Measurements from ENCODE around the gene PPP1R9B.

DNA sequence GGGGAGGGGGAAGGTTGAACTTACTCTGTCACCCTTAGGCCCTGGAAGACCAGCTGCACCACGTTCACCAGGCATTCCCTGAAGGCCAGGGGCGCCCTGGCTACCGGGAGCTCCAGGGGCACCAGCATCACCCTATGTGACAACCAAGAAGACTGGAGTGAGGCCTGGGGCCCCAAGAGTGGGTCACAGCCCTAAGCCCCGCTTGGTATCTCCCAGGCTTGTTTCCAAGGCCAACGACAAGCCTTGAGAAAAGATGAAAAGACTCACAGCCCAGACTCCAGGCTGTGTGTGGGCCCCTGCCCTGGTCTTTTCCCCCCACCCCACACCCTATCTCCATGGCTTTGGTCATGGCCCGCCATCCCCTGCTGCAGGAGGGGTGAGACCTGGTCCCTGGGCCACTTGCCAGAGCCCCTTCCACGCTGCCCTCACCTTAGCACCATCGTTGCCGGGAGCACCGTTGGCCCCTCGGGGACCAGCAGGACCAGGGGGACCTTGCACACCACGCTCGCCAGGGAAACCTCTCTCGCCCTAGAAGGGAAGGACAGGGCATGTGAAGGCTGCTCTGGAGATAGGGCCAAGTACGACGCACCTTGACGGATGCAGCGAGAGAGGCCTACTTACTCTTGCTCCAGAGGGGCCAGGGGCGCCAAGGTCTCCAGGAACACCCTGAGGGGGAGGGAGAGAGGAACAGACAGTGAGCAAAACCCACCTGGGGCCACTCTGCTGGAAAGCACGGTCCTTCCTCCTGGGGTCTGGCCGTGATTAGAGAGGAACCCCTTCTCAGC lies 41.1 kb upstream of the PPP1R9B start:
- TF ChIP-seq, protein P1, sequence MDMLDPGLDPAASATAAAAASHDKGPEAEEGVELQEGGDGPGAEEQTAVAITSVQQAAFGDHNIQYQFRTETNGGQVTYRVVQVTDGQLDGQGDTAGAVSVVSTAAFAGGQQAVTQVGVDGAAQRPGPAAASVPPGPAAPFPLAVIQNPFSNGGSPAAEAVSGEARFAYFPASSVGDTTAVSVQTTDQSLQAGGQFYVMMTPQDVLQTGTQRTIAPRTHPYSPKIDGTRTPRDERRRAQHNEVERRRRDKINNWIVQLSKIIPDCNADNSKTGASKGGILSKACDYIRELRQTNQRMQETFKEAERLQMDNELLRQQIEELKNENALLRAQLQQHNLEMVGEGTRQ (IDR thresholded peaks at IDR 0.05; ENCODE audit: low read length) = no peak
- TF ChIP-seq POLR2AphosphoS5 (IDR thresholded peaks at IDR 0.05; ENCODE audit: low read depth, low read length) (no peak), TAF1 (IDR thresholded peaks at IDR 0.05; ENCODE audit: low read depth, low read length) (no peak)
- TF ChIP-seq, protein P2, sequence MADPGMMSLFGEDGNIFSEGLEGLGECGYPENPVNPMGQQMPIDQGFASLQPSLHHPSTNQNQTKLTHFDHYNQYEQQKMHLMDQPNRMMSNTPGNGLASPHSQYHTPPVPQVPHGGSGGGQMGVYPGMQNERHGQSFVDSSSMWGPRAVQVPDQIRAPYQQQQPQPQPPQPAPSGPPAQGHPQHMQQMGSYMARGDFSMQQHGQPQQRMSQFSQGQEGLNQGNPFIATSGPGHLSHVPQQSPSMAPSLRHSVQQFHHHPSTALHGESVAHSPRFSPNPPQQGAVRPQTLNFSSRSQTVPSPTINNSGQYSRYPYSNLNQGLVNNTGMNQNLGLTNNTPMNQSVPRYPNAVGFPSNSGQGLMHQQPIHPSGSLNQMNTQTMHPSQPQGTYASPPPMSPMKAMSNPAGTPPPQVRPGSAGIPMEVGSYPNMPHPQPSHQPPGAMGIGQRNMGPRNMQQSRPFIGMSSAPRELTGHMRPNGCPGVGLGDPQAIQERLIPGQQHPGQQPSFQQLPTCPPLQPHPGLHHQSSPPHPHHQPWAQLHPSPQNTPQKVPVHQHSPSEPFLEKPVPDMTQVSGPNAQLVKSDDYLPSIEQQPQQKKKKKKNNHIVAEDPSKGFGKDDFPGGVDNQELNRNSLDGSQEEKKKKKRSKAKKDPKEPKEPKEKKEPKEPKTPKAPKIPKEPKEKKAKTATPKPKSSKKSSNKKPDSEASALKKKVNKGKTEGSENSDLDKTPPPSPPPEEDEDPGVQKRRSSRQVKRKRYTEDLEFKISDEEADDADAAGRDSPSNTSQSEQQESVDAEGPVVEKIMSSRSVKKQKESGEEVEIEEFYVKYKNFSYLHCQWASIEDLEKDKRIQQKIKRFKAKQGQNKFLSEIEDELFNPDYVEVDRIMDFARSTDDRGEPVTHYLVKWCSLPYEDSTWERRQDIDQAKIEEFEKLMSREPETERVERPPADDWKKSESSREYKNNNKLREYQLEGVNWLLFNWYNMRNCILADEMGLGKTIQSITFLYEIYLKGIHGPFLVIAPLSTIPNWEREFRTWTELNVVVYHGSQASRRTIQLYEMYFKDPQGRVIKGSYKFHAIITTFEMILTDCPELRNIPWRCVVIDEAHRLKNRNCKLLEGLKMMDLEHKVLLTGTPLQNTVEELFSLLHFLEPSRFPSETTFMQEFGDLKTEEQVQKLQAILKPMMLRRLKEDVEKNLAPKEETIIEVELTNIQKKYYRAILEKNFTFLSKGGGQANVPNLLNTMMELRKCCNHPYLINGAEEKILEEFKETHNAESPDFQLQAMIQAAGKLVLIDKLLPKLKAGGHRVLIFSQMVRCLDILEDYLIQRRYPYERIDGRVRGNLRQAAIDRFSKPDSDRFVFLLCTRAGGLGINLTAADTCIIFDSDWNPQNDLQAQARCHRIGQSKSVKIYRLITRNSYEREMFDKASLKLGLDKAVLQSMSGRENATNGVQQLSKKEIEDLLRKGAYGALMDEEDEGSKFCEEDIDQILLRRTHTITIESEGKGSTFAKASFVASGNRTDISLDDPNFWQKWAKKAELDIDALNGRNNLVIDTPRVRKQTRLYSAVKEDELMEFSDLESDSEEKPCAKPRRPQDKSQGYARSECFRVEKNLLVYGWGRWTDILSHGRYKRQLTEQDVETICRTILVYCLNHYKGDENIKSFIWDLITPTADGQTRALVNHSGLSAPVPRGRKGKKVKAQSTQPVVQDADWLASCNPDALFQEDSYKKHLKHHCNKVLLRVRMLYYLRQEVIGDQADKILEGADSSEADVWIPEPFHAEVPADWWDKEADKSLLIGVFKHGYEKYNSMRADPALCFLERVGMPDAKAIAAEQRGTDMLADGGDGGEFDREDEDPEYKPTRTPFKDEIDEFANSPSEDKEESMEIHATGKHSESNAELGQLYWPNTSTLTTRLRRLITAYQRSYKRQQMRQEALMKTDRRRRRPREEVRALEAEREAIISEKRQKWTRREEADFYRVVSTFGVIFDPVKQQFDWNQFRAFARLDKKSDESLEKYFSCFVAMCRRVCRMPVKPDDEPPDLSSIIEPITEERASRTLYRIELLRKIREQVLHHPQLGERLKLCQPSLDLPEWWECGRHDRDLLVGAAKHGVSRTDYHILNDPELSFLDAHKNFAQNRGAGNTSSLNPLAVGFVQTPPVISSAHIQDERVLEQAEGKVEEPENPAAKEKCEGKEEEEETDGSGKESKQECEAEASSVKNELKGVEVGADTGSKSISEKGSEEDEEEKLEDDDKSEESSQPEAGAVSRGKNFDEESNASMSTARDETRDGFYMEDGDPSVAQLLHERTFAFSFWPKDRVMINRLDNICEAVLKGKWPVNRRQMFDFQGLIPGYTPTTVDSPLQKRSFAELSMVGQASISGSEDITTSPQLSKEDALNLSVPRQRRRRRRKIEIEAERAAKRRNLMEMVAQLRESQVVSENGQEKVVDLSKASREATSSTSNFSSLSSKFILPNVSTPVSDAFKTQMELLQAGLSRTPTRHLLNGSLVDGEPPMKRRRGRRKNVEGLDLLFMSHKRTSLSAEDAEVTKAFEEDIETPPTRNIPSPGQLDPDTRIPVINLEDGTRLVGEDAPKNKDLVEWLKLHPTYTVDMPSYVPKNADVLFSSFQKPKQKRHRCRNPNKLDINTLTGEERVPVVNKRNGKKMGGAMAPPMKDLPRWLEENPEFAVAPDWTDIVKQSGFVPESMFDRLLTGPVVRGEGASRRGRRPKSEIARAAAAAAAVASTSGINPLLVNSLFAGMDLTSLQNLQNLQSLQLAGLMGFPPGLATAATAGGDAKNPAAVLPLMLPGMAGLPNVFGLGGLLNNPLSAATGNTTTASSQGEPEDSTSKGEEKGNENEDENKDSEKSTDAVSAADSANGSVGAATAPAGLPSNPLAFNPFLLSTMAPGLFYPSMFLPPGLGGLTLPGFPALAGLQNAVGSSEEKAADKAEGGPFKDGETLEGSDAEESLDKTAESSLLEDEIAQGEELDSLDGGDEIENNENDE (IDR thresholded peaks at IDR 0.05; ENCODE audit: insufficient replicate concordance, low read length) = no peak
- TF ChIP-seq, protein P3, sequence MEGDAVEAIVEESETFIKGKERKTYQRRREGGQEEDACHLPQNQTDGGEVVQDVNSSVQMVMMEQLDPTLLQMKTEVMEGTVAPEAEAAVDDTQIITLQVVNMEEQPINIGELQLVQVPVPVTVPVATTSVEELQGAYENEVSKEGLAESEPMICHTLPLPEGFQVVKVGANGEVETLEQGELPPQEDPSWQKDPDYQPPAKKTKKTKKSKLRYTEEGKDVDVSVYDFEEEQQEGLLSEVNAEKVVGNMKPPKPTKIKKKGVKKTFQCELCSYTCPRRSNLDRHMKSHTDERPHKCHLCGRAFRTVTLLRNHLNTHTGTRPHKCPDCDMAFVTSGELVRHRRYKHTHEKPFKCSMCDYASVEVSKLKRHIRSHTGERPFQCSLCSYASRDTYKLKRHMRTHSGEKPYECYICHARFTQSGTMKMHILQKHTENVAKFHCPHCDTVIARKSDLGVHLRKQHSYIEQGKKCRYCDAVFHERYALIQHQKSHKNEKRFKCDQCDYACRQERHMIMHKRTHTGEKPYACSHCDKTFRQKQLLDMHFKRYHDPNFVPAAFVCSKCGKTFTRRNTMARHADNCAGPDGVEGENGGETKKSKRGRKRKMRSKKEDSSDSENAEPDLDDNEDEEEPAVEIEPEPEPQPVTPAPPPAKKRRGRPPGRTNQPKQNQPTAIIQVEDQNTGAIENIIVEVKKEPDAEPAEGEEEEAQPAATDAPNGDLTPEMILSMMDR (IDR thresholded peaks at IDR 0.05; ENCODE audit: control extremely low read depth in 1 of 3, insufficient read depth in 1 of 3, low read depth in 1 of 3, low read length in 3 of 3) = no peak
